ENCODE measurements around the gene MAPK7. TPM values are rescaled to one million over a fixed set of nuclear protein-coding genes. Genes with fewer than 3 reads are reported as not detected.

MAPK7 gene
- total RNA-seq, 1 experiment from 2014 or later, result 19.6 TPM

DNA sequence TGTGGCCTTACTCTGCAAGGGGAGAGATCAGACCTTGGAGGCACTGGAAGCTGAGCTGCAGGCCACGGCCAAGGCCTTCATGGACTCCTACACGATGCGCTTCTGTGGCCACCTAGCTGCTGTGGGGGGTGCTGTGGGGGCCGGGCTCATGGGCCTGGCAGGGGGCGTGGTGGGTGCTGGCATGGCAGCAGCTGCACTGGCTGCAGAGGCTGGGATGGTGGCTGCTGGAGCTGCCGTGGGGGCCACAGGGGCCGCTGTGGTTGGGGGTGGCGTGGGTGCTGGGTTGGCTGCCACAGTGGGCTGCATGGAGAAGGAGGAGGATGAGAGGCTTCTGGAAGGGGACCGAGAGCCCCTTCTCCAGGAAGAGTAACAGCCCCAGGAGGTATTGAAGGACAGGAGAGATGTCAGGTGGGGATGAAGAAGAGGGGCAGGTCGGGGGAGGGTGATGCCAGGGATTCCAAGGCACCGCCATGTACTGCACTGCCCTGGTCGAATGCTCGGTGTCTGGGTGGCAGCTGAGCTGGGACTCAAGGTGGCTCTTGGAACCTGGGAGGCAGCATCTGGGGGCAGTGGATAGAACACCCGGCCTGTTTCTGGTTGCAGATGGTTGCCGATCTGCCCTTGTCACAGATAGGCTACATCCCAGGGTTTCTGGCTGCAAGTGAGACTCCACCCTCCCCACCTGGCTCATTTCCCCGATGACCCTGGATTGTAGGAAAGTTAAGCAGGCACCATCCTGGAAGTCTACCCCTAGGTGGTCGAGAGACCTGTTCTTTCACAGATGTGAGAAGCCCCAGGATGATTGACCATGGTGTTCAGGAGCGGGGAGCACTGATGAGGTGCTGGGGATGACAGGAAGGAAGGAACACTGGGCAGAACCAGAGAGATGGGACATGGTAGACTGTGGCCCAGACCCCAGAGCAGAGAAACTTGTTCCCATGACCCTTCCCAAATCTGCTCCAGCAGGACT is 37.8 kb downstream of the MAPK7 start:
- DNase-seq (ENCODE audit: low read depth), result no peak

DNA sequence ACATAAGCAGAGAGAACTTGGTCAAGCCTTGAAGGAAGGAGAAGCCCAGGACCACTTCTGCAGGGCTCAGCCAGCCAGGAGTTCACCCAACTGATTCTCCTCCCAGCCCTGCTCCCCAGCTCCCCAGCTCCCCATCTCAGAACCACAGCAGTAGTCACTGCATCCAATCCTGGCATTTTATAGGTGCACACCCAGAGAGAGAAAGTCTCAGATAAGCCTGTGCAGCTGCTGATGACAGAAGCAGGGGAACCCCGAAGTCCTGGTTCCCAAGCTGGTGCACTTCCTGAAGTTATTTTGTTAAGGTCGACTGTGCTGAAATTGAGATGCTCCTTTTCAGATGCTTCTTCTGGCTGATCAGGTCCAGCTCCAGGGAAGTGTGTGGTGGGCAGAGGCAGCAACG is 39.3 kb downstream of the MAPK7 start:
- DNase-seq (ENCODE audit: low read depth), result no peak

DNA sequence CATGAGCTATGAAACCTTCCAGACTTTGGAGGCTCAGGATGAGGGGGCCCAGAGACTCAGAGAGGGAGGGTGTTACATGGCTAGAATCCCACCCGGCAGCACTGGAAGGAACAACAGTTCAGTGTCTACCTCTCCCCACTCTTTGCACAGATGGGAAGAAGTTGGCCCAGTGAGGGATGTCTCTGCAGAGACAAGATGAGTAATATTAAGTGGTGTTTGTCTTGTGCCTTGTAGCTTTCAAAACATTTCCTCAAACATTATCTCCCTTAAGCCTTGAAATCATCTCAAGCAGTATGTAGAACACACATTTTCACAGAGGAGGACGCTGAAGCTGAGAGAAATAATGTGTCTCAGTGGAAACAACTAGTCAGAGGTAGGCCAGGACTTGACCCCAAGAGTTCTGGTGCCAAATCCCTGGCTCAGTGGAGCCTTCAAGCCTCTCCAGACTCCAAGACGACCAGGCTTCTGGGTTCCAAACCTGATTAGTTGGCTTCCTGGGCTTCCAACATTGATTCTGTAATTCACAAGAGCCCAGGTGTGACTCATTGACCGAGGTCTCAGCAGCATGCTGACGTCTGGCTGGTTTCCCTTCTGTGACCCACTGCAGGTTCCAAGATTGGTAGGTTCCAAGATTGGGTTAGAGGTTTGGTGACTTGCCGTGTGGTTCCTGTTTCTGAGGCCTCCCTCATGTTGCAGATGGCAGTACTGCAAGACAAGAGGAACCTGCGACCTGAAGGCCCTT is 40.1 kb downstream of the MAPK7 start:
- DNase-seq (ENCODE audit: low read depth), result no peak

DNA sequence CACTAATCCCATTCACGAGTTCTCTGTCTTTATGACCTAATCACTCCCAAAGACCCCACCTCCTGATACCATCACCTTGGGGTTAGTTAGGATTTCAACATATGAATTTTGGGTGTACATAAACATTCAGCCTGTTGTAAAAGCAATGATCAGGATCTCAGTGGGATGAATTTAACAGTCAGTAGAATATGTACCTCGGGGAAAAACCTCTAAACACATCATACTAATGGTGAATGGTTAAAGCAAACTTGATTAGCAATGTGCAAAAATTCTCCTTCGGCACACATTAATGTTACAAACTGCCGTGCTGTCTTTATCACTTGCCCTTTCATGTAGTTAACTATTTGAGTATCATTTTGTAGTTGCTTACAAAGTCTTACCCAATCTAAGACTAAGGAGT is 42.9 kb downstream of the MAPK7 start:
- no peak for DNase-seq (ENCODE audit: low read depth)

DNA sequence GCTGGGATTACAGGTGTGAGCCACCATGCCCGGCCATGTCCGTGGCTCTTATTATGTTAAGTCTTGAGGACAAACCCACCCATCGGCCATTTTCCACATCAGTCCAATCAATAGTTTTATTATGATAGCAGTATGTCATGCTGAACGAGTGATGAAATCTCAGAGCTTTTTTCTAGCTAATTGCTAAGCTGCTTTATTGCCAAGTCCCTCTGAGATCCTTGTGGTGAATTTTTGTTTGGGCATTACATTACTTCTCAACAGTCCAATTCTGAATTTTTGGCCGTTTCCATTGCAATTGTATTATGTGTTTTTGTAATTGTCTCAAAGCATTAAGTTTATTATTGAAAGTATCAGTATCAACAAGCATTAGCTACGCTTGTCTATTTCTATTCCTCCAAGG is 43.6 kb downstream of the MAPK7 start:
- no peak for DNase-seq (ENCODE audit: low read depth)

DNA sequence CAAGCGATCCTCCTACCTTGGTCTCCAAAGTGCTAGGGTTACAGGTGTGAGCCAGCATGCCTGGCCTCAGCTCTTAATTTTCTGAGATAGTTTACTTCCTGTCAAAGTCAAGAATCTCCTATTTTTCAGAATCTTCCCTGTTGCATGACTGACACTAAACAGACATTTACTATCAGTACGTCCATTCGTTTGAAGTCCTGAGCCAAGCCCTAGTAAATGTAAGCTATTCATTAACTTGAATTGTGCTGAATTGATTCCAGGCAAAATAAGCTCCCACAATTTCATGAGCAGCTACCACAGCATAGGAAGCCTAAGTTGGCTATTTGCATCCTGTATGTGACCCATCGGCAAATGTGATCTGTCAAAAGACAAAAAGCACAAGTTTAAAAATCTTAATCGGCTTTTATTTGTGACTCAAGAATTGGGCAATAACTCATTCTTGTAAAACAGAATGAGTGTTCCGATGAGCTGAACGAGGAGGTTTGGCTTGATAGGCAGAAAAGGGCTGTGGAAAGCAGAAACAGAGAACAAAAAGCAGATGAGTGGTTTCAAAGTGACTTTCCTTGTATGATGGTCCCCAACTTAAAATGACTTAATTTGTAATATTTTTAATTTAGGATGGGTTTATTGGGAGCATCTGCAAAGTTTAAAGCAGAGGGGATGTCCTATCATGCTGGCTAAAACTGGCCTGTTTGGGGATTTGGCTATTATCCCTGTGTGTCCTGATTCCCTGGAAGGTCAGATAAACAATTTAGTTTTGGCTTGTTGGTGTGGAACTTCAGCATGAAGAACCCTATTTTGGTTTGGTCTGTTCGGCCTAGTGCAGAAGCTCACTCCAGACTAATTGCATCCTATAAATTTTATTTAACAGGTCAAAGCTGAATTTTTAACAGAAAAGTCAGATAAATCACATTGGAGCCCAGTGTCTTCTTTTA is 46.9 kb downstream of the MAPK7 start:
- DNase-seq (ENCODE audit: low read depth), result no peak

DNA sequence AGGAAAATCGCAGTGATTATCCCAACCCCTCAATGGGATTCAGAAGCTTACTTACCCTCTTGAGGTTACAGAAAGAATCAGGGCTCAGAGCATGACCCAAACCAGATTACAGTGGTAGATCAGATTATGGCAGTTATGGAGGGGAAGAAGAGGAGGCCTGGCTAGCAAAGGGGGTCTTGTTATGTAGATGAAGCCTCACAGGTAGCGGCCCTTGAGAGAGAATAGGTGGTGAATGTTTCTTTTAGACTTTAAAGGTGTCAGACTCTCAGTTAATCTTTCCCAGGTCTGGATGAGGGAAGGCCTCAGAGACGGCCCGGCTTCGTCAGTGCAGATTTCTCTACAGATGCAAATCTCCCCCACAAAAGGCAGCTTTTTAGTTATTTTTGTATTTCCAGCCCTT is 48.3 kb downstream of the MAPK7 start:
- no peak for DNase-seq (ENCODE audit: low read depth)

DNA sequence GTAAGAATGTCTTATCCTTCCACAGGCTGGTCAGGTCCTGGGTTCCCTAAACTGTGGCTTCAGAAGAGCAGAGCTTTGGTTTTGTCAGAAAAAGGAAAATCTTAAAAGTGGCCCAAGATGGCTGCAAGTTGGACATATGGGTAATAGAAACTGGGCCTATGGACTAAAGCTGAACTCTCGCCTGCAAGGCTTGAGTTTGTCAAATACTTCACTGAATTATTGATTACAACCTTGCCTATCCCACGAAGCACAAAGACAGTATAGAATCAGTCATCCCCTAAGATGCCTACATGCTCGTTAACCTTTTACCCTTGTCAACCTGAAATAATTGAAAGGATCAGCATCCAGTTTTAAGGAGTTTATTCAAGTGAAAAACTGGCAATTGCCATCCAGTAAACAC is 53.4 kb downstream of the MAPK7 start:
- no peak for DNase-seq (ENCODE audit: low read depth)

Other genes starting within 250 kb of the MAPK7 start
- gene EPN2, start 141.1 kb upstream of the MAPK7 start, total RNA-seq (2014; rRNA removed), result 18.5 and 28.1 TPM in 2 replicates
- gene B9D1, start 15.8 kb upstream of the MAPK7 start, total RNA-seq (2014; rRNA removed), result 21.6 and 37.9 TPM in 2 replicates
- 0.13 and 0.40 TPM in 2 replicates for gene MFAP4, start 8.7 kb downstream of the MAPK7 start, total RNA-seq (2014; rRNA removed)
- 0.06 TPM in 1 of 2 replicates, not detected in the other for gene RNF112, start 32.7 kb downstream of the MAPK7 start, total RNA-seq (2014; rRNA removed)
- 0.17 TPM in 1 of 2 replicates, not detected in the other for gene SLC47A1, start 155.4 kb downstream of the MAPK7 start, total RNA-seq (2014; rRNA removed)

Data from LHCN-M2 (cell line).